ENCODE results near the gene KLRF2.

Gene KLRF2

GRCh38 chr12:9895215-9895971, 14.1 kb downstream of the KLRF2 start:
- H3K27ac ChIP-seq (ENCODE audit: low read depth, low read length), result no peak overlapping the region
- no peaks in the 10 kb centered on the region for H3K4me1 ChIP-seq (ENCODE audit: insufficient read depth, low read length)
- no peak overlapping the region for H3K4me3 ChIP-seq (ENCODE audit: low read depth in 1 of 2, low read length in 2 of 2)
- H3K27me3 ChIP-seq (ENCODE audit: control insufficient read depth in 1 of 2, insufficient read depth in 2 of 2, low read length in 2 of 2), result no peaks in the 10 kb centered on the region
- H3K9ac ChIP-seq (ENCODE audit: low read length), result no peak overlapping the region
- no peaks in the 10 kb centered on the region for H3K36me3 ChIP-seq (ENCODE audit: insufficient read depth, low read length)
- H3K9me3 ChIP-seq (ENCODE audit: low read length), result no peaks in the 10 kb centered on the region

- no peak overlapping the region for H3K4me3 ChIP-seq (ENCODE audit: low read depth in 1 of 2, low read length in 2 of 2)
Measured at GRCh38 chr12:9897535-9897934, 16.2 kb downstream of the KLRF2 start.

GRCh38 chr12:9899209-9899608, 17.9 kb downstream of the KLRF2 start:
- H3K27ac ChIP-seq (ENCODE audit: low read depth, low read length), result no peak overlapping the region
- no peaks in the 10 kb centered on the region for H3K4me1 ChIP-seq (ENCODE audit: insufficient read depth, low read length)
- H3K9ac ChIP-seq (ENCODE audit: low read length), result no peak overlapping the region
- no peaks in the 10 kb centered on the region for H3K27me3 ChIP-seq (ENCODE audit: control insufficient read depth in 1 of 2, insufficient read depth in 2 of 2, low read length in 2 of 2)
- no peak overlapping the region for H3K4me3 ChIP-seq (ENCODE audit: low read depth in 1 of 2, low read length in 2 of 2)
- H3K9me3 ChIP-seq (ENCODE audit: low read length), result no peaks in the 10 kb centered on the region
- no peaks in the 10 kb centered on the region for H3K36me3 ChIP-seq (ENCODE audit: insufficient read depth, low read length)

More at GRCh38 chr12:9897535-9897934, 16.2 kb downstream of the KLRF2 start:
- Histone ChIP-seq H3K9ac (ENCODE audit: low read length) (no peak overlapping the region), H3K27me3 (ENCODE audit: control insufficient read depth in 1 of 2, insufficient read depth in 2 of 2, low read length in 2 of 2) (no peaks in the 10 kb centered on the region), H3K4me1 (ENCODE audit: insufficient read depth, low read length) (no peaks in the 10 kb centered on the region), H3K9me3 (ENCODE audit: low read length) (no peaks in the 10 kb centered on the region), H3K27ac (ENCODE audit: low read depth, low read length) (no peak overlapping the region), H3K36me3 (ENCODE audit: insufficient read depth, low read length) (no peaks in the 10 kb centered on the region)

- H3K27me3 ChIP-seq (ENCODE audit: control insufficient read depth in 1 of 2, insufficient read depth in 2 of 2, low read length in 2 of 2), result no peaks in the 10 kb centered on the region
- H3K27ac ChIP-seq (ENCODE audit: low read depth, low read length), result no peak overlapping the region
- no peaks in the 10 kb centered on the region for H3K36me3 ChIP-seq (ENCODE audit: insufficient read depth, low read length)
Measured at GRCh38 chr12:9900930-9901329, 19.6 kb downstream of the KLRF2 start.

GRCh38 chr12:9902539-9903228, 21.4 kb downstream of the KLRF2 start:
- Histone ChIP-seq H3K9me3 (ENCODE audit: low read length) (no peaks in the 10 kb centered on the region), H3K36me3 (ENCODE audit: insufficient read depth, low read length) (no peaks in the 10 kb centered on the region), H3K9ac (ENCODE audit: low read length) (no peak overlapping the region), H3K27me3 (ENCODE audit: control insufficient read depth in 1 of 2, insufficient read depth in 2 of 2, low read length in 2 of 2) (no peaks in the 10 kb centered on the region), H3K4me3 (ENCODE audit: low read depth in 1 of 2, low read length in 2 of 2) (no peak overlapping the region), H3K4me1 (ENCODE audit: insufficient read depth, low read length) (no peaks in the 10 kb centered on the region), H3K27ac (ENCODE audit: low read depth, low read length) (no peak overlapping the region)

More at GRCh38 chr12:9900930-9901329, 19.6 kb downstream of the KLRF2 start:
- no peaks in the 10 kb centered on the region for H3K4me1 ChIP-seq (ENCODE audit: insufficient read depth, low read length)
- no peak overlapping the region for H3K9ac ChIP-seq (ENCODE audit: low read length)
- no peak overlapping the region for H3K4me3 ChIP-seq (ENCODE audit: low read depth in 1 of 2, low read length in 2 of 2)
- no peaks in the 10 kb centered on the region for H3K9me3 ChIP-seq (ENCODE audit: low read length)

GRCh38 chr12:9906873-9907272, 25.6 kb downstream of the KLRF2 start:
- Histone ChIP-seq H3K4me3 (ENCODE audit: low read depth in 1 of 2, low read length in 2 of 2) (no peak overlapping the region), H3K36me3 (ENCODE audit: insufficient read depth, low read length) (no peaks in the 10 kb centered on the region), H3K9ac (ENCODE audit: low read length) (no peak overlapping the region), H3K9me3 (ENCODE audit: low read length) (no peaks in the 10 kb centered on the region), H3K27ac (ENCODE audit: low read depth, low read length) (no peak overlapping the region), H3K4me1 (ENCODE audit: insufficient read depth, low read length) (no peaks in the 10 kb centered on the region), H3K27me3 (ENCODE audit: control insufficient read depth in 1 of 2, insufficient read depth in 2 of 2, low read length in 2 of 2) (no peaks in the 10 kb centered on the region)

- H3K9me3 ChIP-seq (ENCODE audit: low read length), result no peaks in the 10 kb centered on the region
- H3K27ac ChIP-seq (ENCODE audit: low read depth, low read length), result no peak overlapping the region
- H3K4me1 ChIP-seq (ENCODE audit: insufficient read depth, low read length), result no peaks in the 10 kb centered on the region
- H3K4me3 ChIP-seq (ENCODE audit: low read depth in 1 of 2, low read length in 2 of 2), result no peak overlapping the region
- H3K27me3 ChIP-seq (ENCODE audit: control insufficient read depth in 1 of 2, insufficient read depth in 2 of 2, low read length in 2 of 2), result no peaks in the 10 kb centered on the region
- H3K9ac ChIP-seq (ENCODE audit: low read length), result no peak overlapping the region
- H3K36me3 ChIP-seq (ENCODE audit: insufficient read depth, low read length), result no peaks in the 10 kb centered on the region
Measured at GRCh38 chr12:9907769-9908168, 26.5 kb downstream of the KLRF2 start.

- Histone ChIP-seq H3K36me3 (ENCODE audit: insufficient read depth, low read length) (no peaks in the 10 kb centered on the region), H3K9ac (ENCODE audit: low read length) (no peak overlapping the region), H3K9me3 (ENCODE audit: low read length) (no peaks in the 10 kb centered on the region), H3K27ac (ENCODE audit: low read depth, low read length) (no peak overlapping the region), H3K4me3 (ENCODE audit: low read depth in 1 of 2, low read length in 2 of 2) (no peak overlapping the region), H3K27me3 (ENCODE audit: control insufficient read depth in 1 of 2, insufficient read depth in 2 of 2, low read length in 2 of 2) (no peaks in the 10 kb centered on the region), H3K4me1 (ENCODE audit: insufficient read depth, low read length) (no peaks in the 10 kb centered on the region)
Measured at GRCh38 chr12:9908350-9908749, 27.1 kb downstream of the KLRF2 start.

GRCh38 chr12:9909724-9910123, 28.4 kb downstream of the KLRF2 start:
- no peak overlapping the region for H3K9ac ChIP-seq (ENCODE audit: low read length)
- H3K27me3 ChIP-seq (ENCODE audit: control insufficient read depth in 1 of 2, insufficient read depth in 2 of 2, low read length in 2 of 2), result no peaks in the 10 kb centered on the region
- no peaks in the 10 kb centered on the region for H3K9me3 ChIP-seq (ENCODE audit: low read length)
- H3K36me3 ChIP-seq (ENCODE audit: insufficient read depth, low read length), result no peaks in the 10 kb centered on the region
- no peak overlapping the region for H3K27ac ChIP-seq (ENCODE audit: low read depth, low read length)
- H3K4me3 ChIP-seq (ENCODE audit: low read depth in 1 of 2, low read length in 2 of 2), result no peak overlapping the region
- no peaks in the 10 kb centered on the region for H3K4me1 ChIP-seq (ENCODE audit: insufficient read depth, low read length)

- H3K27me3 ChIP-seq (ENCODE audit: control insufficient read depth in 1 of 2, insufficient read depth in 2 of 2, low read length in 2 of 2), result no peaks in the 10 kb centered on the region
- no peak overlapping the region for H3K9ac ChIP-seq (ENCODE audit: low read length)
- no peak overlapping the region for H3K27ac ChIP-seq (ENCODE audit: low read depth, low read length)
- H3K4me1 ChIP-seq (ENCODE audit: insufficient read depth, low read length), result no peaks in the 10 kb centered on the region
- H3K4me3 ChIP-seq (ENCODE audit: low read depth in 1 of 2, low read length in 2 of 2), result peak overlapping the region in 1 of 2 donors; percentile 4
- no peaks in the 10 kb centered on the region for H3K36me3 ChIP-seq (ENCODE audit: insufficient read depth, low read length)
- no peaks in the 10 kb centered on the region for H3K9me3 ChIP-seq (ENCODE audit: low read length)
Measured at GRCh38 chr12:9910716-9911421, 29.6 kb downstream of the KLRF2 start.

GRCh38 chr12:9911708-9912107, 30.4 kb downstream of the KLRF2 start:
- H3K36me3 ChIP-seq (ENCODE audit: insufficient read depth, low read length), result no peaks in the 10 kb centered on the region

More at GRCh38 chr12:9911708-9912107, 30.4 kb downstream of the KLRF2 start:
- Histone ChIP-seq H3K4me3 (ENCODE audit: low read depth in 1 of 2, low read length in 2 of 2) (no peak overlapping the region), H3K9me3 (ENCODE audit: low read length) (no peaks in the 10 kb centered on the region), H3K27me3 (ENCODE audit: control insufficient read depth in 1 of 2, insufficient read depth in 2 of 2, low read length in 2 of 2) (no peaks in the 10 kb centered on the region), H3K4me1 (ENCODE audit: insufficient read depth, low read length) (no peaks in the 10 kb centered on the region), H3K9ac (ENCODE audit: low read length) (no peak overlapping the region), H3K27ac (ENCODE audit: low read depth, low read length) (no peak overlapping the region)

Measured in muscle layer of colon (tissue), 2 donors.